ENCODE data around the gene SLC18A3.

SLC18A3 gene

DNA sequence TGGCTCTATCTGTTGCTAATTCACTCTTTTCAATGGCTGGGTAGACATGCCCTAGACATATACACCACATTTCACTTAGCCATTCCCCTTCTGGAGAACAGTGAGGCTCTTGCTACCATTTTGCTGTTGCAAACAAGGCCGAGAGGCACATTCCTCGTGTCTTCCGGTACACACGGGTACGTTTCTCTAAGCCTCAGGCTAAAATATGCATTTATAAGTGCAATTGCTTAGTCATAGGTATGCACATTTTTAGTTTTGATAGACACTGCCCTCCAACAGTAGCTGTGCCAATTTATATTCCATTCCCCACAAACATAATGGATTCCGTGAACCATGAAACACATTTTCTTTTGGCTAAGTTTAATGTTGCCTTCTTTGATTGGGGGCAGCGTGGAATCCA is 16.9 kb downstream of the SLC18A3 start:
- Histone ChIP-seq H3K4me3 (replicated peaks; ENCODE audit: insufficient read depth, low read length) (no peak overlapping the region), H3K27me3 (ENCODE audit: insufficient read depth, poor library complexity, severe bottlenecking) (no peaks in the 10 kb centered on the region), H3K27ac (replicated peaks) (no peak overlapping the region)
- no peak for DNase-seq (ENCODE audit: low read depth in 1 of 2, low spot score in 1 of 2)
- no peak for TF ChIP-seq SPI1 (IDR thresholded peaks at IDR 0.05; ENCODE audit: borderline replicate concordance, low read depth)
- TF ChIP-seq, protein P1, sequence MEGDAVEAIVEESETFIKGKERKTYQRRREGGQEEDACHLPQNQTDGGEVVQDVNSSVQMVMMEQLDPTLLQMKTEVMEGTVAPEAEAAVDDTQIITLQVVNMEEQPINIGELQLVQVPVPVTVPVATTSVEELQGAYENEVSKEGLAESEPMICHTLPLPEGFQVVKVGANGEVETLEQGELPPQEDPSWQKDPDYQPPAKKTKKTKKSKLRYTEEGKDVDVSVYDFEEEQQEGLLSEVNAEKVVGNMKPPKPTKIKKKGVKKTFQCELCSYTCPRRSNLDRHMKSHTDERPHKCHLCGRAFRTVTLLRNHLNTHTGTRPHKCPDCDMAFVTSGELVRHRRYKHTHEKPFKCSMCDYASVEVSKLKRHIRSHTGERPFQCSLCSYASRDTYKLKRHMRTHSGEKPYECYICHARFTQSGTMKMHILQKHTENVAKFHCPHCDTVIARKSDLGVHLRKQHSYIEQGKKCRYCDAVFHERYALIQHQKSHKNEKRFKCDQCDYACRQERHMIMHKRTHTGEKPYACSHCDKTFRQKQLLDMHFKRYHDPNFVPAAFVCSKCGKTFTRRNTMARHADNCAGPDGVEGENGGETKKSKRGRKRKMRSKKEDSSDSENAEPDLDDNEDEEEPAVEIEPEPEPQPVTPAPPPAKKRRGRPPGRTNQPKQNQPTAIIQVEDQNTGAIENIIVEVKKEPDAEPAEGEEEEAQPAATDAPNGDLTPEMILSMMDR (IDR thresholded peaks at IDR 0.05; ENCODE audit: insufficient read depth, low read length), result no peak
- no peak for TF ChIP-seq GABPA (IDR thresholded peaks at IDR 0.05; ENCODE audit: low read depth)
- TF ChIP-seq POLR2AphosphoS5 (IDR thresholded peaks at IDR 0.05; ENCODE audit: low read depth), result no peak
- TF ChIP-seq, protein P2, sequence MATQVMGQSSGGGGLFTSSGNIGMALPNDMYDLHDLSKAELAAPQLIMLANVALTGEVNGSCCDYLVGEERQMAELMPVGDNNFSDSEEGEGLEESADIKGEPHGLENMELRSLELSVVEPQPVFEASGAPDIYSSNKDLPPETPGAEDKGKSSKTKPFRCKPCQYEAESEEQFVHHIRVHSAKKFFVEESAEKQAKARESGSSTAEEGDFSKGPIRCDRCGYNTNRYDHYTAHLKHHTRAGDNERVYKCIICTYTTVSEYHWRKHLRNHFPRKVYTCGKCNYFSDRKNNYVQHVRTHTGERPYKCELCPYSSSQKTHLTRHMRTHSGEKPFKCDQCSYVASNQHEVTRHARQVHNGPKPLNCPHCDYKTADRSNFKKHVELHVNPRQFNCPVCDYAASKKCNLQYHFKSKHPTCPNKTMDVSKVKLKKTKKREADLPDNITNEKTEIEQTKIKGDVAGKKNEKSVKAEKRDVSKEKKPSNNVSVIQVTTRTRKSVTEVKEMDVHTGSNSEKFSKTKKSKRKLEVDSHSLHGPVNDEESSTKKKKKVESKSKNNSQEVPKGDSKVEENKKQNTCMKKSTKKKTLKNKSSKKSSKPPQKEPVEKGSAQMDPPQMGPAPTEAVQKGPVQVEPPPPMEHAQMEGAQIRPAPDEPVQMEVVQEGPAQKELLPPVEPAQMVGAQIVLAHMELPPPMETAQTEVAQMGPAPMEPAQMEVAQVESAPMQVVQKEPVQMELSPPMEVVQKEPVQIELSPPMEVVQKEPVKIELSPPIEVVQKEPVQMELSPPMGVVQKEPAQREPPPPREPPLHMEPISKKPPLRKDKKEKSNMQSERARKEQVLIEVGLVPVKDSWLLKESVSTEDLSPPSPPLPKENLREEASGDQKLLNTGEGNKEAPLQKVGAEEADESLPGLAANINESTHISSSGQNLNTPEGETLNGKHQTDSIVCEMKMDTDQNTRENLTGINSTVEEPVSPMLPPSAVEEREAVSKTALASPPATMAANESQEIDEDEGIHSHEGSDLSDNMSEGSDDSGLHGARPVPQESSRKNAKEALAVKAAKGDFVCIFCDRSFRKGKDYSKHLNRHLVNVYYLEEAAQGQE (IDR thresholded peaks at IDR 0.05; ENCODE audit: insufficient replicate concordance, low read depth), result no peak

DNA sequence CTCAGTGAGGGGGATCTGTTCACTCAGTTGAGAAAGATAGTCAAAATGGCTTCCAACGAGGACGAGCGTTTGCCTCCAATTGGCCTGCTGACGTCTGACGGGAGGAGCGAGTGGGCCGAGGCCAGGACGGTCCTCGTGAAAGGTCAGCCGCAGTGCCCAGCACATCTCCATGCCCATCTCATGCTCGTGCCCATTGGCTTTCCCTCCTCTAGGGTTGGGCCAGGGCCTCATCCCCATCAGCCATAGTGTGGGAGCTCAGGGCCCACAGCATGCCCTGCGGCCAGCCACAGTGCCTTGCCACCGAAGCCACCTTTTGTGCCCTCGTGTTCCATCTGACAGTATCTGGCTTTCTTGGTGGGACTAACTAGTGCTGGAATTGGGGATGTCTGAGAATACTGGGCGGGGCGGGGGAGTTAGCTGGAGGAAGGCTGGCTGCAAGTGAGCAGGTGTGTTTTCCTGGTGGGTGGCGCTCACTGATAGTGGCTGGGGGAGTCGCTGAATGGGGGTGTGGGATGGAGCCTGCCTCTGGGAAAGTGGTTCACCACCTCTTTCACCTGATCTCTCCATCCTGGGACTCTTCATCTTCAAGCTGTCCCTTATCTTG is 17.6 kb downstream of the SLC18A3 start:
- TF ChIP-seq SPI1 (IDR thresholded peaks at IDR 0.05; ENCODE audit: borderline replicate concordance, low read depth) (no peak), GABPA (IDR thresholded peaks at IDR 0.05; ENCODE audit: low read depth) (no peak), POLR2AphosphoS5 (IDR thresholded peaks at IDR 0.05; ENCODE audit: low read depth) (no peak)
- TF ChIP-seq, protein P1 (IDR thresholded peaks at IDR 0.05; ENCODE audit: insufficient read depth, low read length), result no peak
- TF ChIP-seq, protein P2 (IDR thresholded peaks at IDR 0.05; ENCODE audit: insufficient replicate concordance, low read depth), result no peak
- no peak overlapping the region for H3K4me3 ChIP-seq (replicated peaks; ENCODE audit: insufficient read depth, low read length)
- no peak for DNase-seq (ENCODE audit: low read depth in 1 of 2, low spot score in 1 of 2)
- no peak overlapping the region for H3K27ac ChIP-seq (replicated peaks)
- H3K27me3 ChIP-seq (ENCODE audit: insufficient read depth, poor library complexity, severe bottlenecking), result no peaks in the 10 kb centered on the region

DNA sequence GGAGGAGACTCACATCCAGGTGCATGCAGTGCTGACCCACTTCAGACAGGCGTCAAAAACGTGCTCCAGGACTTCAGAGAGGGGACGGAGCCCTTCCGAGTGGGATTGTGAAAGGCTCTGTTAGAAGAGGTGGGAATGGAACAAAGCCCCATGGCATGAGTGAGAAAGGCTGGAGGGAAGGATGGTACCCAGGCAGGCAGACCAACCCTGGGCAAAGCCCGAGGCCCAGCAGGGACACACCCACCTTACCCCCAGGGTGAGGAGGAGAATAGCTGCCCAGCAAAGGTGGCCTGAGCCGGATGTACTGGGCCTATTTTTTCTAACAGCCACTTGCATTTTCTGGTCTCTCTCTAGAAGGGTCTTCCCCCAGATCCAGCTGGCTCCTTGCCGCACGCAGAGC is 18.5 kb downstream of the SLC18A3 start:
- no peak overlapping the region for H3K4me3 ChIP-seq (replicated peaks; ENCODE audit: insufficient read depth, low read length)
- no peak for DNase-seq (ENCODE audit: low read depth in 1 of 2, low spot score in 1 of 2)
- H3K27ac ChIP-seq (replicated peaks), result no peak overlapping the region
- no peak for TF ChIP-seq SPI1 (IDR thresholded peaks at IDR 0.05; ENCODE audit: borderline replicate concordance, low read depth)
- TF ChIP-seq, protein P2 (IDR thresholded peaks at IDR 0.05; ENCODE audit: insufficient replicate concordance, low read depth), result no peak
- TF ChIP-seq GABPA (IDR thresholded peaks at IDR 0.05; ENCODE audit: low read depth), result no peak
- TF ChIP-seq, protein P1 (IDR thresholded peaks at IDR 0.05; ENCODE audit: insufficient read depth, low read length), result no peak
- TF ChIP-seq POLR2AphosphoS5 (IDR thresholded peaks at IDR 0.05; ENCODE audit: low read depth), result no peak
- H3K27me3 ChIP-seq (ENCODE audit: insufficient read depth, poor library complexity, severe bottlenecking), result no peaks in the 10 kb centered on the region

Data from HL-60 (cell line).